ENCODE measurements around the gene FGFBP1. TPM values are rescaled to one million over a fixed set of nuclear protein-coding genes. Genes with fewer than 3 reads are reported as not detected.
A peak's percentile ranks its signal among the peaks of the same experiment; 100 is the strongest.

Gene FGFBP1
- total RNA-seq, 4 donors from 2014 or later, result 42.3 to 141 (median 78.5) TPM

GRCh38 chr4:15944895-15945294, 6.4 kb upstream of the FGFBP1 start:
- intact Hi-C loops (cut with DNase I; ENCODE audit: low total_unique reads), result no loop called here
- no peak for TF ChIP-seq POLR2A (IDR thresholded peaks at IDR 0.05)
- no peak for TF ChIP-seq CTCF (IDR thresholded peaks at IDR 0.05)
- DNase-seq (ENCODE audit: low spot score in 2 of 2), result no peak
- WGBS, 2 donors, result 84 to 90% methylated on average over 2 of the region's 2 CpGs
- H3K4me3 ChIP-seq (ENCODE audit: low read depth, poor library complexity, severe bottlenecking), result no peak overlapping the region

GRCh38 chr4:15942283-15942682, 3.7 kb upstream of the FGFBP1 start:
- WGBS, 2 donors, result 59% methylated on average over 1 of the region's 1 CpG
- no peak overlapping the region for H3K4me3 ChIP-seq (ENCODE audit: low read depth, poor library complexity, severe bottlenecking)
- TF ChIP-seq CTCF (IDR thresholded peaks at IDR 0.05) (no peak), POLR2A (IDR thresholded peaks at IDR 0.05) (no peak)
- DNase-seq (ENCODE audit: low spot score in 2 of 2), result no peak
- intact Hi-C loops (cut with DNase I; ENCODE audit: low total_unique reads), result no loop called here

- DNase-seq (ENCODE audit: low spot score in 2 of 2), result peak in 1 of 2 donors; percentile 39
- intact Hi-C loops (cut with DNase I; ENCODE audit: low total_unique reads), result no loop called here
- whole genome bisulfite sequencing, 2 donors, result 13 to 23% methylated on average over 8 of the region's 8 CpGs
- H3K4me3 ChIP-seq (ENCODE audit: low read depth, poor library complexity, severe bottlenecking), result no peak overlapping the region
- TF ChIP-seq POLR2A (IDR thresholded peaks at IDR 0.05) (no peak), CTCF (IDR thresholded peaks at IDR 0.05) (no peak)
Measured at GRCh38 chr4:15938182-15938581, 358 bp downstream of the FGFBP1 start.

GRCh38 chr4:15936495-15936894, 2.0 kb downstream of the FGFBP1 start:
- 36 to 55% methylated on average over 4 of the region's 4 CpGs for WGBS, 2 donors
- TF ChIP-seq CTCF (IDR thresholded peaks at IDR 0.05) (no peak), POLR2A (IDR thresholded peaks at IDR 0.05) (no peak)
- DNase-seq (ENCODE audit: low spot score in 2 of 2), result peak in 1 of 2 donors; percentile 45
- intact Hi-C loops (cut with DNase I; ENCODE audit: low total_unique reads), result no loop called here
- no peak overlapping the region for H3K4me3 ChIP-seq (ENCODE audit: low read depth, poor library complexity, severe bottlenecking)

- DNase-seq (ENCODE audit: low spot score in 2 of 2), result no peak
- WGBS, 2 donors, result 51 to 67% methylated on average over 10 of the region's 10 CpGs
- no peak for TF ChIP-seq CTCF (IDR thresholded peaks at IDR 0.05)
- no peak for TF ChIP-seq POLR2A (IDR thresholded peaks at IDR 0.05)
- H3K4me3 ChIP-seq (ENCODE audit: low read depth, poor library complexity, severe bottlenecking), result no peak overlapping the region
- intact Hi-C loops (cut with DNase I; ENCODE audit: low total_unique reads), result no loop called here
Measured at GRCh38 chr4:15935504-15936402, 2.8 kb downstream of the FGFBP1 start.

Data from lower leg skin (tissue), 4 donors.